GM19397 (cell line): ENCODE measurements around the gene IER5.
A peak's percentile ranks its signal among the peaks of the same experiment; 100 is the strongest.

Source experiments
- ATAC-seq: cut with Tn5 transposase; IDR thresholded peaks from one replicate; pipeline ENCODE4 v1.9.1; 2021; ENCODE audit warnings: mild to moderate bottlenecking, moderate library complexity; ENCODE audit not compliant: unreplicated experiment

IER5 gene

DNA sequence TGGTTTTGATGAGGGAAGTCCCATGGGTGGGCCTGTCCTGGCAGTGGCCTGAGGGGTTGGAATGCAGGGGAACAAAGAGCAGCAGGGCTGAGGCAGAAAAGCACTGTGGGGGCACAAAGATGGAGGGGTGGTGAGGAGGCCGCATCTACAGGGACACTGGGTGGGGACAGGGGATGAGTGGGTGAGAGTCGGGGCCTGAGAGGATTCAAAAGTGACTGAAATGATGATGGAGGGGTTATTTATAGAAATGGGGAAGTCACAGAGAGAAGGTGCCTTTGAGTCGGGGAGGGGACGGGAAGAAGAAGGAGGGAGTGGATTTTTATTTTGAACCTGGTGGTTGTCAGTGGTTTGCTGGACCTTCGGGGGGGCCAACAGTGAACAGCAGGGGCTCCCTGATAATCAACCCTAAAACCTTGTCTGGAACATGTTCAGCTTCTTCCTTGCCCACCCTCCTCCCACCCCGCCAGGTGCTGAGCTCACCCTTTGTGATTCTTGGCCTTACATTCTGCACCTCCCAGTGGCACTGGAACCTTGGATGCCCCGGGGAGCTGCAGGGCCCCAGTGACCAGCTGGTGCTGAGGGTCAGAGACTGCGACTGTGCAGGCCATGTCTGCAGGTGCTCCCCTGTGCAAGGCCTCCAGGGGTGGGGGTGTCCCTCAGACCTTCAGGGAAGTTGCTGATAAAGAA is 42.9 kb downstream of the IER5 start:
- no peak for ATAC-seq

DNA sequence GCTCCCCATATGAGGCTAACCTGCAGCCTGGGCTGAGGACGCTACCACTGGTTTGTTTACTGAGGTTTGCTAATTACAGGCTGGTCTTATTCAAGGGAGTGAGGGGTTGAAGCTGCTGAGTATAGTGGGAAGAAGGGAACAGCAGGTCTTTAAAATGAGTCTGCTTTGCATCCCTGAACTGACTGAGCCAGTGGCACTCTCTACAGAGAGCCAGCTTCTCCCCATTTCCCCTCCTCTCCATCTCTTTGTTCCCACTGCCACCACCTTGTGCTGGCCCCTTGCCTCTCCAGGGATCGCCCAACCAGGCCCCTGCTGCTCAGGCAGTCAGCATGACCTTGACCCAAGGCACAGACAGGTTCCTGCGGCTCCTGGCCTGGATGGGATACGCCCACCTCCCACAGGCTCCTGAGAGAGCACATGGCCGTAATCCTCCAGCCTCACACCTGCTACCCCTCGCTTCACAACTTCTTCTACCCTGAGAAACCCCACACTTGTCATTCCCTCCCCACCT is 45.0 kb downstream of the IER5 start:
- no peak for ATAC-seq

DNA sequence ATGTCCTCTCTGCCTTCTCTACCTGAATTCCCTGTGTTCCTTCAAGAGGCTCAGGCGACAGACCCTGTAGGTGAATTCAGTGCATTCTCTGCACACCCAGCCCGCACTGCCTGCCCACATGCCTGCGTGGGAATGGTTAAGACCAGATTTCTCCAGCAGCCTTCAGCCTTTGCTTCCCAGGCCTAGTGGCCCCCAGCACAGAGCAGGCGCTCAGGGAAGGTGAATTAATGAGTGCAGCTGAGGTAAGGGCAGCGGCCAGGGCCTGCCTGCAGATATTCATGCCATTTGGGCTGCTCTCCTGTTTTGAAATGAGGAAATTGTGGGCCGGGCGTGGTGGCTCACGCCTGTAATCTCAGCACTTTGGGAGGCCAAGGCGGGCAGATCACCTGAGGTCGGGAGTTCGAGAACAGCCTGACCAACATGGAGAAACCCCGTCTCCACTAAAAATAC is 45.5 kb downstream of the IER5 start:
- ATAC-seq: no peak

DNA sequence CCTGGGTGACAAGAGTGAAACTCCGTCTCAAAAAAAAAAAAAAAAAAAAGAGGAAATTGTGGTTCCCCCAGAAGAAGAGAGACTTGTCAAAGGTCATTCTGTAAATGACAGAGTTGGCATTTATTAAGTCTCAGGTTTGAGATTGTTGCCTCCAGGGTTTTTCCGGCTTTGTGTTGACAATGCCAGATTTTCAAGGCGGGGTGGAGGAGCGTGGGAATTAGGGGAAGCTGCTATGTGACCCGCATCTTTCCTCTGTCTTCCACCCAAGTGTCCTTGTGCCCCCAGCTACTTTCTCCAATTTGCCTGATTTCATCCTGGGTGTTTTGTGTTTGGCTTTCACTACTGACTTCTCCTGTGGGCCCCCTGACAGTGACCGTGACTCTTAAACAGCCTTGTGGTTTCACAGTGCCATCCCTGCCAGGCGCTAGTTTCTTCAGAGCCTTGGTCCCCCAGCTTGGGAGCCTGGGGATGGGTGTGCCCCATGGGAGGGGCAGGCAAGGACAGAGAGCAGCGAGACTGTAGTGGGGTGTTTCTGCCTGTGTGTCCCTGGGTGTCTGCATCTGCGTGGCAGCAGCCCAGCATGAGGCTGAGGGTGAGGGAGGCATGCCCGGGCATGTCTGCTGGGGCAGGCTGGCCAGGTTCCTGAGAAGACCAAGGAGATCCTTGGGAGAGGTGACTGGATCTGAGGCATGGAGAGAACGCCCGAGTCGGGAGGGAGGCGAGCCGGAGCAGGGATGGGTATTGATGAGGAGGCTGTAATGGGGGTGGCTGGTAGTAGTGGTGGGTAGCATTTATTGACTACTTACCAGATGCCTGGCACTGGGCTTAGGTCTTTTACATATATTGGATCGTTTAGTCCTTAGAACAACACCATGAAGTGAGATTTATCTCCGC is 46.3 kb downstream of the IER5 start:
- ATAC-seq: peak; percentile 22

DNA sequence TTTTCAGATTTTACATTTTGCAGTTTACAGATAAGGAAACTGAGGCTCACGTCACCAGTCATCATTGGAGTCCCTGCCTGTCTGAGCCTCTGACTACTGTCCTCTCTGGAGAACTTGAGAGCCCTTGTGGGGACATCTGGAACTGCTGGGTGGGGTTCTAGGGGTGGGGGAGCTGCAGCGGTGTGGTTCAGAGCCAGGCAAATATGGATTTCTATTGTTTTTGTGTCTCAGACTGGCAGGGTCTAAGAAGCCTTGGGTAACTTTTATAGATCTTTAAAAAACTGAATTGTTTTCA is 46.9 kb downstream of the IER5 start:
- ATAC-seq: no peak

DNA sequence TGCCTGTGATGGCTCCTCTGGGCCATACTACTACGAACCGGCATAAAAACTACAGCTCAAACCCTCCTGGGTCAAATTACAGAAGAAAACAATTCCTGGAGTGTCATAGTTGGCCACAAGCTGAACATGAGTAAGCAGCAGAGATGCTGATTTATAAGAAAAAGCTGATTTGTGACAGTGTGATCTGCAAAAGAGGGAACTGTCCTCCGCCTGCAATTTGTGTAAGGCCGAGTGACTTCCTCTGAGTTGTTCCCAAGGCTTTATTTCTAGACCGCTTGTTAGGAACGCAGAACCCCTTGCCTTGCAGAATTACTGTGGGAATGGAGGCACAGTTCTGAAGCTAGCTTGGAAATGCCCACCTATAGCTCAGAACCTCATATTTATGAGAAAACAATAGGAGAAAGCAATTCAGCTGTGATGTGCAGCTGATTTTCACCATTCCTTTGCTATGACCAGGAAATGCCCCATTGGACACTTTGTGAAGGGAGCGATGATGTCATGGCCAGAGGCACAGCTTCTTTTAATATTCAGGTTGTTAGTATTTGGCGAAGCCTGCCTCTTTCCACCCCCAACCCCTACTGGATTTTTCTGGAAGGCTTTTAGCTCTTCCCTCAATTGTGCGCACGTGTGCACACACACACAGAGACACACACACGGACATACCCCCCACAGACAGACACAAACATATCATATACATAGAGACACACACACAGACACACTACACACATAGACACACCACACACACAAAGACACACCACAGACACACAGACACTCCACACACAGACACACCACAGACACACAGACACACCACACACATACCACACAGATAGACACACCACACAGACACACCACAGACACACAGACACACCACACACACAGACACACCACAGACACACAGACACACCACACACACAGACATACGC is 47.6 kb downstream of the IER5 start:
- ATAC-seq: no peak

DNA sequence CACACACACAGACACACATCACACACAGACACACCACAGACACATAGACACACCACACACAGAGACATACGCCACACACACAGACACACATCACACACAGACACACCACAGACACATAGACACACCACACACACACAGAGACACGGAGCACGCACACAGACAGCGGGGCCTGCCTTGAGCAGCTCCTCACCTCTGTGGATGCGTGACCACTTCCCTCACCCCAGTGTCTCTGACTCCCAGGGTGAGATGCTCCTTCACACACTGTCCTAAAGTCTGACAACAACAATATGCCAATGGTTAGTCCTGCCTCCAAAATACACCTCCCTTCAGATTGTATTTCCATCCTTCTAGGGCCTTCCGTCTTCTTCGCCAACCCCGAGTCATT is 48.2 kb downstream of the IER5 start:
- no peak for ATAC-seq

DNA sequence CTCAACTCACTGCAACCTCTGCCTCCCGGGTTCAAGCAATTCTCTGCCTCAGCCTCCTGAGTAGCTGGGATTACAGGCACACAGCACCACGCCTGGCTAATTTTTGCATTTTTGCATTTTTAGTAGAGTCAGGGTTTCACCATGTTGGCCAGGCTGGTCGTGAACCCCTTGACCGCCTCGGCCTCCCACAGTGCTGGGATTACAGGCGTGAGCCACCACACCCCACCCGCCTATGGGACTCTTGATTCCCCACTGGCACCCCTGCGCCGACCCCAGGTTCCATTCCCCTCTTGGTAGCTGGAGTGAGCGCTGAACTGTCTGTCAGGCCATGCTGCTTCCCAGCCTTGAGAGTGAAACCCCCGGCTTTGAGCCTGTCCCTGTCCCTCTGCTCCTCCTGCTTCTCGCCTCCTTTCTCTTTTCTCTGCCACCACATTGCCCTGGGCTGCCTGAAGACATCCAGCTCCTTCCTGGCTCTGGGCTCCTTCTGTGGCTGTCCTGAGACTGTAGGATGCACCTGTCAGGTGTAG is 48.8 kb downstream of the IER5 start:
- ATAC-seq: no peak

DNA sequence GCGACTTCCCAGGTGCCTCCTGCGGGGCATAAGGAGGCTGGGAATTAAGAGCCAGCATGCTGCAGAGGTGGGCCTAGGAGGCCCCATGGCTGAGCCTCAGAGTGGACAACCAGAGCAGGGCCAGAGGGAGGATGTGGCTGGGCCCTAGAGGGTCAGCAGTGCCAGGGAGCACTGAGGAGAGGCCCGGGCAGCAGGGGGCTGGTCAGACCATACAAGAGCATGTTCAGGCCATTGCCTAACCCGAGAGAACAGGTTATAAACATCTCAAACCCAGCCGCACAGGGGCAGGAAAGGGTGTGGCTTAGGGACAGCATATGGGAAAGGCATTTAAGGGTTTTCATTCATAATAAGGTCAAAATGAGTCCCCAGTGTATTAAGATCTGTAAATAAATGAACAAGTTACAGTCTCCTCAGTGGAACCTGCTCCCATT is 51.1 kb downstream of the IER5 start:
- ATAC-seq: no peak

DNA sequence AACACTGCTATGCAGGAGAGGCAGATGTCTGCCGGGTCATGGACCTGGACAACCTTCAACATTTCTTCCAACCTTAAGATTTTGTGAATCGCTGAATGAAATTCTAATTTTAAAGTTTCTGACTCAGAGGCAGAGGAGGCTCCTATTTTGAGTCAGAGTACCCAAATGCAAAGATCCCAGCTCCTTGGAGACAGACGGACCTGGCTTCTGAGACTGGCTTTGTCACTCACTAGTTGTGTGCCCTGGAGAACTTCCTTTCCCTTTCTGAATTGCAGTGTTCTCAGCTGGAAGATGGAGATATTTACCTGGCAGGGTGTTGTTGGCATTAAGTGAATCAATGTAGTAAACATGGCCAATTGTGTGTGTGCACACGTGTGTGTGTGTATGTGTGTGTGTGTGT is 51.9 kb downstream of the IER5 start:
- no peak for ATAC-seq

DNA sequence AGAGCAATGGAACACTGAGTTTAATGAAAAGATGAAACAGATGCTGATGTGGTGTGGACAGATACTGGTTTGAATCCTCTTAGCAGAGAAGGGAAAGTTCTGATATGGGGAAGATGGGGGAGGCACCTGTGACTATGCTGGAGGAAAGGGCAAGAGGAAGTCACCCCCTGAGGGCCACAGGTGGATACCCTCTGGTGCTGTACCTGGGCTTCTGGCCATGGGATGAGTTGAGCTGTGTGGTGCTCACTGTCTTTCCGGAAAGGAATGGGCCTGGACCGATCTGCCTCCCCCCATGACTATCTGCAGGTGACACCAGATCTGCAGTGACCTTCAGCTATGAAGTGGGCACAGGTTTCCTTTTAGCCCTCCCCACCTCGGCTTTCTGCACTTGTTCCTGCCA is 52.4 kb downstream of the IER5 start:
- no peak for ATAC-seq

DNA sequence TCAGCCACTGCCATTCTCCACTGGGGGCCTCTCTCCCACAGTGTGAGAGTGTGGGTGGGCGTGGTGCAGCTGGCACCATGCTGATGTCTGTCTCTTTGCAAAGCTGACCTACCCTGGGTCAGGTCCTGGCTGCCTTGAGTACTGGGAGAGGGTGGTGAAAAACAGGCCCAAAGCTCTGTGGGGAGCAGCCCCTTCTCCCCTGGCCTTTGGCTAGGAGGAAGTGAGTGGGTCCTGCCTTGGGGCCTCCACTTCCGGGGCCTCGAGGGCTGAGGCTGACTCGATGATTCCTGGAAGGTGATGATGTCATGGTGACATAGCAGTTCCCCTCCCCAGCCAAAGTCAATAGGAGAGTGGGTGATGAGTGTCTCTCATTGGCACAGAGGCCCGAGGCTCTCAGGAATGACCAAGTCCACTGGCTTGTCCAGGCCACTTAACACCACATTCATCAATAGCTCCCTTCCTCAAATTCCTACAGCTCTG is 53.0 kb downstream of the IER5 start:
- ATAC-seq: no peak
